HEK293 (cell line): ENCODE measurements around the gene ITGB1BP2.

Source experiments
- ATF2 ChIP-seq: fragments of 450-650 bp; formaldehyde crosslinking; IDR thresholded peaks from 2 replicates; pipeline ENCODE4 v1.5.1; 2016; ENCODE audit warnings: missing biosample characterization, missing genetic modification characterization, low read depth
- CTCF ChIP-seq: fragments of 450-650 bp; formaldehyde crosslinking; IDR thresholded peaks from 2 replicates; pipeline ENCODE4 v1.5.1; 2016; ENCODE audit warnings: missing biosample characterization, missing genetic modification characterization
- PBX3 ChIP-seq: sonication (generic); formaldehyde crosslinking; IDR thresholded peaks from 2 replicates; pipeline ENCODE4 v1.8.1; 2022; ENCODE audit warnings: mild to moderate bottlenecking, moderate library complexity, missing genetic modification reagents
- PRDM4 ChIP-seq: fragments of 450-650 bp; formaldehyde crosslinking; IDR thresholded peaks from 2 replicates; pipeline ENCODE4 v1.5.1; 2017; ENCODE audit warnings: missing biosample characterization, missing genetic modification characterization
- PRDM6 ChIP-seq: fragments of 450-650 bp; formaldehyde crosslinking; IDR thresholded peaks from 2 replicates; pipeline ENCODE4 v1.5.1; 2017; ENCODE audit warnings: missing biosample characterization, missing genetic modification characterization
- TCF7L2 ChIP-seq: IDR thresholded peaks from 2 replicates; pipeline ENCODE4 v1.6.1; 2011; ENCODE audit warnings: low read depth, mild to moderate bottlenecking, inconsistent platforms, low read length, moderate library complexity, borderline replicate concordance
- YY1 ChIP-seq: fragments of 450-650 bp; formaldehyde crosslinking; IDR thresholded peaks from 2 replicates; pipeline ENCODE4 v1.5.1; 2018; ENCODE audit warnings: missing biosample characterization, missing genetic modification characterization
- ZBTB20 ChIP-seq: fragments of 450-650 bp; formaldehyde crosslinking; IDR thresholded peaks from 2 replicates; pipeline ENCODE4 v1.5.1; 2016; ENCODE audit warnings: missing biosample characterization, missing genetic modification characterization
- ZFP41 ChIP-seq: fragments of 450-650 bp; formaldehyde crosslinking; IDR thresholded peaks from 2 replicates; pipeline ENCODE4 v1.5.1; 2016; ENCODE audit warnings: missing biosample characterization, missing genetic modification characterization, borderline replicate concordance
- ZNF133 ChIP-seq: fragments of 450-650 bp; formaldehyde crosslinking; IDR thresholded peaks from 2 replicates; pipeline ENCODE4 v1.5.1; 2016; ENCODE audit warnings: missing biosample characterization, missing genetic modification characterization
- ZNF138 ChIP-seq: fragments of 450-650 bp; formaldehyde crosslinking; IDR thresholded peaks from 2 replicates; pipeline ENCODE4 v1.5.1; 2016; ENCODE audit warnings: missing biosample characterization, missing genetic modification characterization, borderline replicate concordance
- ZNF16 ChIP-seq: fragments of 450-650 bp; formaldehyde crosslinking; IDR thresholded peaks from 2 replicates; pipeline ENCODE4 v1.5.1; 2016; ENCODE audit warnings: low read depth, missing biosample characterization, missing genetic modification characterization
- ZNF394 ChIP-seq: fragments of 450-650 bp; formaldehyde crosslinking; IDR thresholded peaks from 2 replicates; pipeline ENCODE4 v1.5.1; 2016; ENCODE audit warnings: missing biosample characterization, missing genetic modification characterization, mild to moderate bottlenecking, moderate library complexity, borderline replicate concordance

GRCh38 chrX:71269801-71270395 lies 31.7 kb upstream of the ITGB1BP2 start:
- TF ChIP-seq CTCF (tag by site-specific recombination) (no peak), TCF7L2 (no peak), ZNF394 (tag by site-specific recombination) (no peak), ZNF138 (tag by site-specific recombination) (no peak), ATF2 (no peak), PRDM6 (tag by site-specific recombination) (no peak), ZNF16 (tag by site-specific recombination) (no peak), ZBTB20 (no peak), ZFP41 (tag by site-specific recombination) (no peak), PRDM4 (tag by site-specific recombination) (no peak), PBX3 (no peak), YY1 (no peak), ZNF133 (tag by site-specific recombination) (no peak)
